Activated CD8-positive, alpha-beta memory T cell treated with anti-CD3 and anti-CD28 coated beads, Interleukin-2, amount 50 U/mL, for 4 hours (primary cell): ENCODE data around the gene CAVIN2.

ENCODE experiments used
- DNase-seq: peaks from one replicate; pipeline ENCODE4 v3.0.0-alpha.2; 2020

CAVIN2 gene

DNA sequence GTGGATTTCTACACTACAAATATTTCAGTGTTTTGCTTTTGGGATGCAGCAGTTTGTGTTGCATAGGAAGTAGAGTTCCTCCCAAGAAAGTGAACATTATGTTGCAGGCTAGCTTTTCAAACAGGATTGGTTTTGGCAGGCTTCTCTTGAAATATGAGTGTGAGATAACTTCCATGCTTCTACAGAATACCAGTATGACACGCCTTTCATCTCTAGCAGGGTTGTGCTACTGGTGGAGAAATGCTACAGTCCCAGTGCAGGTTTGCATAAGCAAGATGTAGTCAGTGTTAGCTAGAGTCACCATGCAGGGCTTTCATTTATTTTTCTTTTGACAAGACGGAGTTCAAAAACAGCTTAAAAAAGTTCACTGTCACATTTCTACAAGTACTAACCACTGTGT lies 17.1 kb upstream of the CAVIN2 start:
- DNase-seq, result no peak

DNA sequence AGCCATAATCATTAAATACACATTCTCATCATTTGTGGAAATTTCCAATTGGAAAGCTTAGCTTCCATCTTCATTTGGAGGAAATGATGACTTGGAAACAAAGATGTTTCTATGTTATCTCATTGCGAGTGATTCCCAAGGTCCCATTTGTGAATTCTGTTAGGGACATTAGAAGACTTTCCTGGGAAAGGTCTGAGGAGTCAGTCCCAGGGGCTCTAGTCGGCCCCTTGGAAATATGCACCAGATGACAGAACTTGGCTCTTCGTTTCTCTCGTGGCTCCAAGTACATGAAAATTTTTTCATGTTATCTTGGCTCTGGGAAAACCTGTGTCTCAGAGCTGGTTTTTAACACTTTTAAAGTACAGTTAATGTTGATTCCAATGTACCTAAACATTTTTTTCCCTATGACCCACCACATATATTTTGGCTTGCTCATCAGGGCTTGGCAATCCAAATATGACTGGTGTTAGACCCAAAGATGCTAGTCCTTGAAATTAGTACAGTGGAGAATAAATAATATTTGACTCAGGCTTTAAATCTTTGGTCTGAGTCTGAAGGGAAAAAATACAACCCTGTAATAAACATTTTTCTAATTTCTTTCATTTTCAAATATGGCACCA lies 15.4 kb upstream of the CAVIN2 start:
- no peak for DNase-seq

DNA sequence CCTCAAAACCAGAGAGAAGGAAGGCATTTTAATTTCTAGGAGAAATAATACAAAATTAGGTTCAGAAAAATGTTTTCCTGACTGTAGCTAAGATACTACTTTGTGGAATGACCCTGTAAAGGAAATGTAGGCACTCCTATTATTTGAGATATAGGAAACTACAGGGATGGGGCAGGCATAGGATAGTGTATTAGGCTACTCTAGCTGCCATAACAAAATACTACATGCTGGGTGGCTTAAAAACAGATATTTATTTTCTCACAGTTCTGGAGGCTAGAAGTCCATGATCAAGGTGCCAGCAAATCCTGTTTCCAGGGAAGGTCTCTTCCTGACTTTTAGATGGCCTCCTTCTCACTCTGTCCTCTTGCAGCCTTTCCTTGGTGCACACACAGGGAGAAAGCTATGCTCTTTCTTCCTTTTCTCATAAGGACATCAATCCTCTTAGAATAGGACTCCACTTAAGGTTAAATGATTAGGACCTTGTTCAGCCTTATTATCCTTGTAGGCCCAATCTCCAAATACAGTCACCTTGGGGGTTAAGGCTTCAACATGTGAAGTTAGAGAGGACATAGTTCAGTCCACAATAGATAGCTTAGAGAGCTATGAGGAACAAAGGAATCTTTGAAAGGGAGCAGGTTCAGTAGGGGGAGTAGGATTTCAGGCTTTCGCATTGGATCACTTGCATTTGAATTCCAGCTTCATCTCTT lies 14.0 kb upstream of the CAVIN2 start:
- no peak for DNase-seq

DNA sequence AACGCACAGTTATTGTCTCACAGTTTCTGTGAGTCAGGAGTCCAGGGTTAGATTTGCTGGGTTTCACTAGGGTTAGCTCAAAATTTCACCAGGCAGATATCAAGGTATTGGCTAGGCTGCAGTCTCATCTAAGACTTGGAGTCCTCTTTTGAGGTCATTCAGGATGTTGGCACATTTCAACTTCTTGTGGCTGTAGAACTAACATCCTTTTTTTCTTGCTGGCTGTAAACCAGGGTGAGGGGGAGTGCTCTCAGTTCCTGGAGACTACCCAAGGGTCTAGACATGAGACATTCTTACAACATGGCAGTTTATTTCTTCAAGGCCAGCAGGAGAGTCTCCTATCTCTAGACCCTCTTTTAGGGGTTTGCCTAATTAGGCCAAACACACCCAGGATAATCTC lies 12.8 kb upstream of the CAVIN2 start:
- DNase-seq, result no peak

DNA sequence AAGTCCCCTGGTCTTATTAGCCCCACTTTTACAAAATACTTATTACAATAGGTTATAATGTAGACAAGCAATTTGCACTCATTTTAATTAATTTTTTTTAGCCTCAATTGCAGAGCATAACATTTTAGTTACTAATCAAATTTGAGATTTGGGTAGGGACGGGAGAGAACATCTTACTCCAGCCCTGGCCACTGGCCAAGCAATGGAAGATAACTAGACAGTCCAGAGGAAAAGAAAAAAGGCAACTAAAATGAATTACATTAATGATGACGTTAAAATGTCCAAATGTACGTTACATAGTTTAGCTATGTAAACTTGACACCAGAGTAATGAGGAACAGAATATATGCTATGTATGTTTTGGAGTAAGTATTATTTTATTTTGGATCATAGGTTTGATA lies 11.0 kb upstream of the CAVIN2 start:
- no peak for DNase-seq

DNA sequence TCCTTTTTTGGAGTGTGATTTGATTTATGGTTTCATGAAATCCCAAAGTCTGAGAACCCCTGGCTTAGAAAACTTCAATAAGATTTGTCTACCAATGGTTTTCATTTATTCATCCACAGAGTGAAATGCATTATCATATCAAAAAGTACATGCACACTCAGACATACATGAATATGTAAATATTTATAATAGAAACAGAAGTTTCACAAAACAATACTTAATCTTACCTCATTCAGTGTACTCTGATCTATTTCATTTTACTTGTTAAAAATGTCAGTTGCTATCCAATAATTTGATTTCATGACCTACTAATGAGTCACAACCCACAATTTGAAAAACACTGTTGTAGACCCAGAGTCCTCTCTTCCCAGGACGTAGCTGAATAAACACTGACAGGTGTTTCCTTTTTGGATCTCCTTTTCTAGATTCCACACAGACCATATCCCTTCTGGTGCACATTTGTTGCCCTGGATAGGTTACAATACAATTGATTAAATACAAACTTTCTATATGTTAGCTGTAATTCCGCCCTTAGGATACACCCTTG lies 10.4 kb upstream of the CAVIN2 start:
- DNase-seq, result no peak

DNA sequence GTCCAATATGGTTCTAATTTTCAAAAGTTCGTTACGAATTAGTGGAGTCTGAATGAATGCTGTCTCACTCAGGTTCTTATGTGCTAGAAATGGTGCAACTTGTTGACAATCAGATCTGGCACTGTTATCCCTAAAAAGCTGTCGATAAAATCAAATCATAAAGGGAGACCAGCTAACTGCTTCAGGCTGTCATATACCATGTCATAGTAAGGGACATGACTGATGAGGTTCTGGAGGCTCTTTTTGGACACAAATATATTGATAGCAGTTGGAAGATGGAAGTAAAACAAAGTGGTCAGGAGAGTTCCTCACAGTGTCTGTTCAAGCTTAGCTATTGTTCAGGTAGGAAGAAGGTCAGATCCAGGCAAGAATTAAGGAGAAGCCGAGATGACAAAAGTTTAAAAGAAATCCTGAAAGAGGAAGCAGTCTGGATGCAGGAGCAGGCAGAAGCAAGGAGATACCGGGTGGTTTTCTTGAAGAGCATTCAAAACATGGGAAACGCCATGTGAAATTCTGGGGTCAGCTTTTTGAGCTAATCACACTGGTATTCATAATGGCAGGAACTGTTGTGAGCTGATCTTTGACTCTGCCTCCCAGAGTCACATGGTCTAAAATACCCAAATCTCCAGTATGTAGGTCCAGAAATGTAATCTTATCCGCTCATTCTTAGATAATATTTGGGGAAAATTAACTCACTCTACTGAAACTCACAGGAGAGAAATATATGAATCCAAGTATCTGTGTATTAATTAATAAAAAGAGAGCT lies 9.4 kb upstream of the CAVIN2 start:
- DNase-seq, result no peak

DNA sequence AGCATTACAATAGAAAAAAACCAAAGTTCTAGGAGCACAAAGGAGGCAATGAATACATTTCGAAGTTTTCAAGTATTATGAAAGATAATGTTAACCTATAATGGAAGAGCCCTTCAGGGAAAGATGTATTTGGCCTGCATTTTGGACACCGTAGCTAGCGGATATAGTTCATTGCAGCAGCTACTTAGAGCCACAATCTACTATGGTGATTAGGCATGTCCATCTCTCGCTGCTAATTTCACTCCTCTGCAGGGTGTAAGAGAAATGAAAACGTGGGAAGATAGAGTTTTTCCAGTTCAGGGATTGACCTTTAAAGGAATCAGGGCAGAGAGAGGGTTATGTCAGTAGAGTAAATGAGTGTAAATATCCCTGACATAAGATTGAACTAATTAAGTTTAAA lies 8.5 kb upstream of the CAVIN2 start:
- no peak for DNase-seq

DNA sequence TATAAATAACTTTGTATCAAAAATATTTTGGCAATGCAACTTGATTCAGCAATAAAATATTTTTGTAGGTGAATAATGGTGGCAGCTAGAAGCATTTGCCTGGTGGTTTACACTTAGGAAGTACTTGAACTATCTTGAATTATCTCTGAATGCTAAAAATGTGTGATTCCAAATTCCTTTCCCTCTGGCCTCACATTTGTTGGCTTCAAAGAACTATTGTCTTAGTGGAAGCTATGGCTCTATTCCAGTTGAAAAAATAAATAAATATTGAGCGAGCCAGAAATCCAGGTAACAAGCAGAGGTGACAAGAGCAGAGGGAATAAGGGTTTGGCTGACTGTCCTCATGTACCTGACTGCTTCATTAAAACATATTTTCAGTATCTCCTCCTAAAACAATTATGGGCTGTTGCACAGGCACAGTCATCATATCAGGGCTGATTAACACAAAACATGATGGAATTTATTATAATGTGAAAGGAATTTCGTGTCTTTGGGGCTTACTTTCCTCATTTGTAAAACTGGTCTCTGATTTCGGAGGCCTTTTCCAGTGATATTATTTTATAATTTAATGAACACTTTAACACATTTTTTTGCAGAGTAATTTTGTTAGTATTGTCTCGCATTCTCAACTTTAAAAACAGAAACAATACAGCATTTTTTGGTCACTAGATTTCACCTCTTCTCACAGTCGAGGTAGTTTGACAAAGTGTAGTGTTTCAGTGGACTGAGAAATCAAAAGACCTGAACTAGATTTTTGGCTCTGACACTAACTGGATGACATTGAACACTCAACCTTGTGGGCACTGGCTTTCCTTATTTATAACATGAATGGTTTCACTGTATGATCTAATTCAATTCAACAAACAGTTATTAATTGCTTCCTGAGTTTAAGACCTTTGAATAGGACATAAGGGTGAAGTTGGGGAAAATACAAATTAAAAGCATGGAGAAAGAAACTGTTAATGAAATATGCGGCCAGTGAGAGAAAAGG lies 7.8 kb upstream of the CAVIN2 start:
- DNase-seq, result no peak

DNA sequence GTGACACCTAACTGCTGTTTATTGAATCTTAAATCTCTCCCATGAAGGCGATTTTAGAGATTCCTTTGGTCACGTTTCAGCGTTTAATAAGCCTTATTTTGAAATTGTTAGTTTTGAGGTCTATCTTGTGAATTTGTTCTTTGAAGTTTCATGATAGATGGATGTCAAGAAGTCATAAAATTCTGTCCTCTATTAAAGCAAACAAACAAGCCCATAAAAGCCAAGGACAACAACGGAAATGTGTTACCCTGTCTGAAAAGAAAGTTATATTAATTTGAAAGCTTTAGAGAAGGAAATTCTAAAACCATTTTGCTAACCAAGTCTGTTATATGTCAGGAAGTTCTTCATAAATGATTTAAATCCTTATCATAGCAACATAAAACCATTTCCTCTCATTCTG lies 7.0 kb upstream of the CAVIN2 start:
- DNase-seq, result no peak

DNA sequence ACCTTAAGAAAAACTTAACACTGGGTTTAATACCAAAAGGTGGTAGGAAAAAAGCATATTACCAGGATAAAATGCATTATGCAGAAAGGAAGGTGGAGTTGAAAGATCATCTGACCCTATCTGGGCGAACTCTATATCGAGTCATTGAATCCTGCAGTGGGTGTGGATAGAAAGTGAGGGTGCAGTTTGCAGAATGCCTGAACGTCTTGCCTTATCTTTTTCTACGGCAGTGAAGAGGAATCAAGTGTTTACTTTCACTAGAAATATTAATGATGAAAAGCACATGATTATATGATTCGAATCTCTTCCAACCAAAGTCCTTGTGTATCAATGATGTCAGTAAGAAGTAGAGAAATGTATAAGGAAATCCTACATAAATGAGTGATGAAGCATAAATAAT lies 4.3 kb upstream of the CAVIN2 start:
- DNase-seq, result no peak

DNA sequence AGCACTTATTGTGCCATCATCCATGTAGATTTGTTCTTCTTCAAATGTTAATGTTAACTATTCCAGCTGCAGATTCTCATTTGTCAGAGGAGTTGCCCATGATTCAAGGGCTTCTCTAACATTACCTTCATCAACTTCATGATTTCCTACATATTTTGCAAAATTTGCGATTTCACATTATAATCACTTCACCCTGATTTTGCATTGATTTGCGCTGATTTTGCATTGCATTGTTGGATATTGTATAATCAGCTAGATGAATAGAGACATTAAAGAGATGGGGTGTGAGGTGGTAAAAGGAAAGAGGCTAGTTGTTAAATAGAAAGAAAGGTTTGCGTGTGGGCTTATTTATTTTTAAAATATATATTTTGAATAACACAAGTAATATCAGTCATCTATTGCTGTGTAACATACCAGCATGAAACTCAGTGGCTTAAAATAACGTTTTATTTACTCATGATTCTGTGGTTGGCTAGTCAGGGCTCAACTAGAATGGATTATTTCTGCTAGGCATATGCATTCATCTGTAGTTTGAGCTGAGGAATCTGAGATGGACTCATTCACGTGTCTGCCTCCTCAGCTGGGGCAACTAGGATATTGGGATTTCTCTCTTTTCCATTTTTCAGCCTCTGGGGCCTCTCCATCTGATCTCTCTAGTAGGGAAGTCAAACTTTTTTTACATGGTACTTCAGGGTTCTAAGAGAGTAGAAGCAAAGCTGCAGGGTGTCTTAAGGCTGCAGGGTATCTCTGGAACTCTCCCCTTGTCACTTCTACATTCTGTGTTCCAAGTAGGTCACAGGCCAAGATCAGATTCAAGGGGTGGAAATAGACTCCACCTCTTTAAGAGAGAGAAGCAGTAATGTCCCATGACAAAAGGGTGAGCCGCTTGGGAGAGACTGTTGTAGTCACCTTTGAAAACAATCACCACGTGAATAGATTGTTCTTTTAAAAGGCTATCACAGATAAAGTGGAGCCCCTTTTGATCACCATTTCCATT lies 2.2 kb upstream of the CAVIN2 start:
- no peak for DNase-seq

DNA sequence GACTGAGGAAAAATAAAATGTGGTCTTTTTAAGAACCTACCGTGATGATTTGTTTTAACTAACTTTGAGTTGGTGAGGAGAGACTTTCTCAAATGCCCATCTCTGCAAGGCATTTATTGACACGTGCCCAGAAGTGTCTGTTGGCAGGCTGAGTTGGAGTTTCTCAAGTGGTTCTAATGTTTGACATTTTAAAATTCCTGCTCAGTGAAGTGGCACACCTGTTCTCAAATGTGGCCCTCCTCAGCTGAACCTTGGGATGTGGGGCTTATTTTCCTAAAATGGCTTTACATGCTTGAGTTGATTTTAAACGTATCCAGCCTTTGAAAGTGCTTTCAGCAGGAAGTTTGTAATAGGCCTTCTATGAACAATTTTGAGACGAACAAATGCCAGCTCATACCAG lies 876 bp upstream of the CAVIN2 start:
- no peak for DNase-seq

DNA sequence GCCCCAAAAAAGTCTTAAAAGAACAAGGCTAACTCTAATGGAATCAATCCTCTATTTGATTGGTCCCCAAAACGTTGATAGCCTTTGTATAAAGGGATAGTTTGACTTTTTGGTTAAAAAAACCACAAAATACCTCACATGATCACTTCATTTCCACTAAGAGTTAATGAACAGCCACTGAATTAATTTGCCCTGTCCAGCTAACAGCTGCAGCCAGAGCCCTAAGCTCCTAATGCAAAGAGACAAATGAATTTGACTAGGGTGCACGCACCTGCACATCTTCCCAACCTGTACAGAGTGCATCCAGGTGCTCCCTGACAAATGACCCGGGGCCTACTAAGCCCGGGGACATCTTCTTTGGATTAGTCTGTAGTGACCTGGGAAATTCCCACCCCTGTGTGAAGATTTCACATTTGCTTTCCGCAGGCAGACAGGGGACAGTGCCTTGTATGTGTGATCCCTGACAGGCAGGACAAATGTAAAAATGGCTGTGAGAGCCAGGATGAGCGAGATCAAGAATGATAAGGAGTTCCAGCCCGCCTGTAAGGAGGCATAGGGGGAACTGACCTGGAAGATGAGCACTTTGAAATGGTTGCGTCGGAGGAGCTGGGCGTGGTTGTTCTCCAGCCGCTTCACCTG lies 893 bp downstream of the CAVIN2 start:
- DNase-seq, result no peak

DNA sequence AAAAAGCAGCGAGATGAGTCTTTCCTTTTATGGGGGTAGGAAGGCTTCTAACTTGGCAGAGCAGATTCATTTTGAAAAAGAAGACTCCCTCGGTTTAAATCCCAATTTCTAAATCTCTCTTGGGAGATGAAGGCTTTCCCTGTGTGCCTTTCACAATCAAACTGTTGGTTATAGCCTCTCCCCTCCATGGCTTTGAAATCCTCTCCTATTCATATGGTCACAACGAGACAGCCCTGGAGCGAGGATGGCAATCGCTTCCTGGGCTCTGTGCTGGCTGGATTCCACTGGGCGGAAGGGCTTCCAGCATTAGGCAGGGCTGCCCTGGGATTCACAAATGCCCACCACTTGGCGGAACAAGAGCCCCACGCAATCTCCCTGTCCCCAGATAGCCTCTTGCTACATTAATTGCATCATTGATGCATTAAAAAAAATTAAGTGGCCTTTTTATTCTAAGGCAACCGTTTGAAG lies 1.6 kb downstream of the CAVIN2 start:
- DNase-seq, result no peak

DNA sequence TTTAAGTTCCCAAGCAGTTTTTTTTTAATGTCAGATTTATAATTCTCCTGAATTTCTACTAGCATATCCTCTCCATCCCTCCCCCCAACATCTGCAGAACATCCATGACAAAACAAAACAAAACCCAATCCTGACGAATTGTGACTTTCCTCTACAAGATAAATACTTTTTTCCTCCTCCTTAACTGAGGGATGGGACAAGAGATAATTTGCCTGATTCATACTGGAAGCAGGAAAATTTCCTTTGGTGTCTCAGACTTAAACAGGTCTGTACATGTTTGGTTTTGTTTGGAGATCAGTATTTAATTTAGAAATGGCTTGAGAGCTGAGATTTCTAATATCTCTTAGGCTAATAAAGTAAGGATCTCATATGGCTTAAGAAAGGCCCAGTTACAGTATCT lies 2.2 kb downstream of the CAVIN2 start:
- DNase-seq, result no peak

DNA sequence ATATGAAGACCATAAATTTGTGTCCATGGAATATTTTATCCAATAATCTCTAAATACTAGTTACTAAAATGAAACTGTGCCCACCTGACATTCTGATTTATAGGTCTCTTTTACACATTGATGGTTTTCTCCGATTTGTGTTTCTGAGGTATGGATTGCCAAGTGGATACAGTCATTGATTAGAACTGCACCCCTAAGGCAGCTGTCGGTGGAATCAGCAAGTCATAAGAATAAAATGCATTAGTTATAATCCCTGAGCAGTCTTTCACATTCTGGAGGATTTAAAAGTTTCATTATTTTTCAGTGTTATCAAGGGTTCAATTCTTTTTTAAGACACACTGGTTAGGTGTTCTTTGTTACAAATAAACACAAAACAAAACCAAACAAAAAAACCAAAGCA lies 6.0 kb downstream of the CAVIN2 start:
- DNase-seq, result no peak

DNA sequence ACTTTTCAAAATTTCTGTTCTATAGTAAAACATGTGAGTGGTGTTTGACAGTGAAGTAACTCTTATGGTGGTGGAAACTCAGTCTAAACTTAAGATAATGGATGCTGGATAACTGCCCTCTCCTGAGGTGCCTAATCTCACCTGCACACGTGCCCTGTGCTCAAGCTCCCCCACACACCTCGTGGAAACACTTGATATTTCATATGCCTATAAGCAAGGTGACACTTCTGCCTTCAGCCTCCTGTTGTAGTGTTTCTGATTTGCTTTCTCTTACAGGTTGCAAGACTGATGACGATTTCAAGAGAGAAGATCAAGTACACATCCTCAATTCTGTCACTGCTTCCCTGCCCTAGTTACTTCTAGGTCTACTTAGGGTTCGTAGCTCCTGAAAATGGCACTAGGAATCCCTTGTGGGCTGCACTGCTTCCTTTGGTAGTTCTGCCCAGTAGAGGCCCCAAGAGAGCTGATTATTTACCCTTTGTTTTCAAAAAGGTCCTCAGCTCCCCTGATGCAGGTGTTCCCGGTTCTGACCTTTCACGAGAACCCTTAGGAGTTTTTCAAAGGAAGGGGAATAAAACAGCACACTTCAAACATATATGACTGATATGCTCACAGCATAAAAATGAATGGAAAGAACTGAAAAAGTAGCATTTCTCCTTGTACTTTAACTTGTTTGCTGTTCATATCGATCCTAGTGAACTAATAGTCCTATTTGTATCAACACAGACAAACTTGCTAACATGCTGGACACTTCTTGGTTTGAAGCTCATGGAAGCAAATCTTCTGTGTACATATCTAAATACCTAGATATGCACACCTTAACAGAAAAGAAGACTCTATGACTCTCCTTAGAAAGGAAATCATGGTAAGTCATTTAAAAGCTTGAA lies 6.7 kb downstream of the CAVIN2 start:
- DNase-seq, result no peak

DNA sequence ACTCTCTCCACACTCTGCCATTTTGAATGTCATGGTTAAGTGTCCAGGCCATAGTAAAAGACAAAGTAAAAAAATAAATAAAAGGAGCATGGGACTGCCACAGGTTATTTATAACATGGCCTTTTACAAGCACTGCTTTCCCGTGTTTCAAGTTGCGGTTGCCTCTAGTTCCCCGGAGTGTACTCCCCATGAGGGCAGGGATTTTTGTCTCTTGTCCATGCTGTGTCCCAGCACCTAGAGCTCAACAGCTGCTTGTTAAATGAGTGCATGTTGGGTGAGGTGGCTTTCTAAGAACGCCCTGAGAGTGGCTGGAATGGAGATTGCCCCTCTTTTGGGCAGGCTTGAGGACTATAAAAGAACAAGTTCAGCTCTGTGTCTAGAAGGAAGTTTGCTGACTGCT lies 8.4 kb downstream of the CAVIN2 start:
- DNase-seq, result no peak
